CD4-positive, alpha-beta T cell treated with Interferon alpha-2 for 1 hour (primary cell): ENCODE results near the gene SLIT3.

Source experiments
- DNase-seq, 2 donors: peaks; one replicate each; pipeline ENCODE4 v3.0.0-alpha.2; 2020 to 2022

The SLIT3 gene

DNA sequence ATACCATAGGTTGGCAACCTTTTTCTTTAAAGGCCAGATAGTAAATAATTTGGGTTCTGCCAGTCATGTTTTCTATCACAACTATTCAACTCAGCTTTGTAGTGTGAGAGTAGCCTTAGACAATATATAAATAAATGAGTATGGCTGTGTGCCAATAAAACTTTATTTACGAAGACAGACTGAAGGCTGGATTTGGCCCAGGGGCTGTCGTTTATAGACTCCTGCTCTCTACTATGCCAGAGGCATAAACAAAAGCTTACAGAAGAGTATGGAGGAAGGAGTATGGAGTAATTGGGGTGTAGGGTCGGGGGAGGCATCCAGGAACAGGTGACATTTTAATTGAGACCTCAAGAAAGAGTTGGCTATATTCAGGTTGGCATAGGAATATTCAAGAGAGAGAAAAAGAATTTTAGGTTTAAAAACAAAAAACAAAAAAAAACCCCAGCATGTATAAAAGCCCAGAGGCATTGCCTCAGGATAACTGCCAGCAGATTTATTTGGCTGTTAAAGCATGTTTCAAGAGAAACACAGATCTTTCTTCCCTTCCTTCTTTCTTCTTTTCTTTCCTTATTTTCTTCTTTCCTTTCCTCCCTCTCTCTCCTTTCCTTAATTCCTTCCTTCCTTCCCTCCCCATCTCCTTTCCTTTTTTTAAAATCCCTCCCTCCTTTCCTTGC, 39.9 kb downstream of the SLIT3 start:
- no peak for DNase-seq

DNA sequence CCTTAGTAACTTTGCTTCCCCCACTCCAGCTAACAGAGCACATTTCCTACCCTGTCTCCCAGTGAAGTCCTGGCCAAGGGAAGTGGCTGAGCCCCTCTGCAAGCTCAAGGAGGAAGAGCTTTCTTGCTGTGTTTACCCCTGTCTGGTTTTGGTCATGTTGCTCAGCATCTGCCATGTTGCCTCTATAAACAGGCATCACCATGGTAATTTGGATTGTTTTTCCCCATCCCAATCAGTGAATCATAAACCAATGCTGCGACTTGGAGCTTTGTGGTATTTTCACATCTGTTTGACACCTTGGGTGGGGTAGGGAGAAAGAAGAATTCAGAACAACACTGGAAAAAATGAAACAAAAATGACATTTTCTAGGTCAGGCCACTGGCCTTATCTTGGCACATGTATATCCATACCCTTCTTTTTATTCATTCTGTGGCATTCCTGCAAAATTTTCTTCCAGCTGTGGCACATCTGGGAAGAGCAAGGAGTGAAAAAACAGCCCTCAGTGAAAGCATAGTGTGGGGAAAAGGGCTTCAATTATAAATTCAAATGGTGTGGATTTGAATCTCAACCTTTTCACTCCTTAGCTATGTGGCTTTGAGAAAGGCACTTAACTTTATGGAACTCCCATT, 42.5 kb downstream of the SLIT3 start:
- no peak for DNase-seq

DNA sequence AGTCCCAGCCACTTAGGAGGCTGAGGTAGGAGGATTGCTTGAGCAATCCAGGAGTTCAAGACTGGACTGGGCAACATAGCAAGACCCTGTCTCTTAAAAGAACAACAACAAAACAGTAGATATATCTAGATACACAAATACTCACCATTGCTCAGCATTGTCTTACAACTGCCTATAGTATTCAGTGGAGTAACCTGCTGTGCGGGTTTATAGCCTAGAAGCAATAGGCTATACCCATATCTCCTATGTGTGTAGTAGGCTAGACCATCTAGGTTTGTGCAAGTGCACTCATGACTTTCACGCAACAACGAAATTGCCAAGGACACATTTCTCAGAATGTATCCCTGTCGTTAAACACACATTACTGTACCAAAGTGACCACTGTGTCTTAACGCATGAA, 44.7 kb downstream of the SLIT3 start:
- no peak for DNase-seq

DNA sequence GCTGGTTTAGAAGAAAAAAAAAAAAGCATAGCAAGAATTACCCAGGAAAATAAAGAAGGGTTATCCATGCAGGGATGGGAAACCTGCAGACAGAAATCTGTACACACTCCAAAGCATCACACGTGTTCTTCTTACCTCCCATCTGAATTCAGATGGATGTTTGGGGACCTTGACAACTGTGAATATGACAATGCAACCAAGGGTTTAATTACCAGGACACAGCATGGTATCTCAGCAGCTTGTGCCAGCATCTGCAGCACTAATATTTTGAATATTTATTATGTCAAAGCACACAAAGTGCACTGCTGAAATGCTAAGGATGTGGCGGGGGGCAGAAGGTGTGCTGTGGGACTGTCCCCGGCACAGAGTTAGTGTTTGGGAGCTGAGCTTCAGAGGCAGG, 47.9 kb downstream of the SLIT3 start:
- DNase-seq, result no peak

DNA sequence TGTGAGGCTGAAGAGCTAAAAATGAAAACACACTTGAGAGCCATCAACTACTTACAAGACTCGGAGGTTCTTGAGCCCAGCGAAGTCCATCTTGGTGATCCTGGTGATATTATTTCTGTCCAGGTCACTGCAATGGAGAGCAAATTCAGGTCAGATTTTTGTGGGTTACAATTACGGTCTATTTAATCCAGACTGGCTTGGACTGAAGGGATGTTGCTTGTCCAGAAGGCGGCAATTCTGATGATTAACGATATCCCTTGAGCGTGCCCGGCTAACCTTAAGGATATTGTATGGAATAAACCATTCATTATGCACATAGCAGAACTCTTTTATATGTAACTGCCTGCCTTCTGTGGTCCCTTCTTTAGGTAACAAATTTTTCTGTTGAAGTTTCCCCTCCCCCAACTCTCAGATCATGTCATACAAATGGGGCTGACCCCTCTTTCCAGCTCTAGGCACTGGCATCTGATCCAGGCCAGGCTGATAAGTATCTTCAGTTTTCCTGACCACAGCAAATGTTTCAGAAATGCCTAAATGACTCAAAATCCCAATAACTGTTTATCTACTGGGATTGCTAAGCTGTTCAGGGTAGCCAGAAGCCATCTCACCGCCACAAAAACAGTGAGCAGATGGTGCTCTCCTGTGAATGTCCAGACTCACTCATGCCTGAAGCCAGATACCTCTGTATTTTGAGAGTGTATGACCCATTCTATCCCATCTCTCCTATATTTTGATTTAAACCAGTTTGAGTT, 49.4 kb downstream of the SLIT3 start:
- DNase-seq, result no peak

DNA sequence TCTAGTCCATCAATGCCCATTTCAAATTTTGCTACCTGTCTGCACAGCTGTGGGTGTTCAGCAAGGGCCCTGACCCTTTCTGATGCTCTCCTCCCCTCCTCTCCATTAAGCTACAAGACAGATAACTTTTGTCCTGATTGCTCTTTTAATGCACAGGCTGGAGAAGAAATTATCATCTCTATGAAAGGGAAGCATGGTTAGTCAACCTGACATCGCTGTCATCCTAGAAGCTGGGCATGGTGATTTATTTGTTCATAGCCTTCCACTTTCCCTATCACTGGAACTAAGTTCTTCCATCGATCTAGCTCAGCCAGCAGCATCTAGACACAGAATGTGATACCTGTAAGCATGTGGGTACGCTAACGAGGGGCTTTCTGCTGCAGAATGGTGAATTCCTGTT, 50.1 kb downstream of the SLIT3 start:
- no peak for DNase-seq

DNA sequence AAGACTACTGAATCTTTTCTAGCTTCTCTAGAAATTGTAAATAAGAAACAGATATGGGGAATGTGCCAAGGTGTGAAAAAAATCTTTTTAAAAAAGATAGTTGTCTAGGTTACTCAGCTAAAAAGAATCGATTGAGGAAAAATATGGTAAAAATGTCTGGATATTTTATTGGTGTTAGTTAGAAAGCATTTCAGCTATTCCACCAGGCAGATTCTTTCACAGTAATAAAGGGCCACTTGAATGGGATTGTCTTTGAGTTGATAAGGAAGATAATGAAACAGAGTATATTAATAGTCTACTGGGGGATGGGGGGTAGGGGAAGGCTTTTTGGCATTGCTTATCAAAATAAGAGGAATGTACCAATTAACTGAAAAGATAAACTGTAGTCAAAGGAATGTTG, 51.9 kb downstream of the SLIT3 start:
- DNase-seq, result no peak

DNA sequence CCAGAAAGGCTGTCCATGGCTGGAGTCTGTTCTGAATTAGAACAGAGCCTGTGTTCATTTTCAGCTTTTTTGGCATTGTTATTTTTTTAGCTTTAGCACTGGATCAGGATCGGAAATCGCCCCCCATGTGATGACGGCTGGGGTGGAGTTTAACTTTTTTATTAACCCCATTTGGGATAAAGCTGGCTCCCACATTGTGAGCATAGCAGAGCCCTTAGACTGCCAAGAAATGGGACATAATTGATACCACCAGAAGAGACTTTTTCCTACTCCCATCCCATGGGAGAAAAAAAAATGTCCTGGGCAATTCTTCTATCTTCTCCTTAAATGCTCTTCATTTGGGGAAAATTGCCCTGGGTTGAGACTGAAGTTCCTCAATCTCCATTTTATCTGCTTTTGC, 52.4 kb downstream of the SLIT3 start:
- DNase-seq, result no peak

DNA sequence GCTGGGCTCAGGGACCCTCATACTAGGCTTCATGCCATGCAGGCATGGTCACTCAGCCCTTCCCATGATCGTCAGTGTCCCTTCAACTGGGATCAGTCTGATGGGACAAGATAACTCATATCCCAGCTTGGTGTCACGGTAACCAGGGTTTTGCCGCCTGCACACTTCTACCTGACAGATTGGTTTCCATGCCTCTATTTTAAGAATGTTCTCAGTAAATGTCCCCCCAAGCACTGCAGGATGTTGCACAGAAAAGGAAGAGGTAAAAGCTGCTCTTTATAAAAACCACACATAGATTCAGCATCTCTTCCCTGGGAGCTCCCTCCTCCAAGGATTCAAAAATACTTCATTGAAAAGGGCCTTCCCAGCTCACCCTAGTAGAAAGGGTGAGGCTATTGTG, 56.1 kb downstream of the SLIT3 start:
- no peak for DNase-seq

DNA sequence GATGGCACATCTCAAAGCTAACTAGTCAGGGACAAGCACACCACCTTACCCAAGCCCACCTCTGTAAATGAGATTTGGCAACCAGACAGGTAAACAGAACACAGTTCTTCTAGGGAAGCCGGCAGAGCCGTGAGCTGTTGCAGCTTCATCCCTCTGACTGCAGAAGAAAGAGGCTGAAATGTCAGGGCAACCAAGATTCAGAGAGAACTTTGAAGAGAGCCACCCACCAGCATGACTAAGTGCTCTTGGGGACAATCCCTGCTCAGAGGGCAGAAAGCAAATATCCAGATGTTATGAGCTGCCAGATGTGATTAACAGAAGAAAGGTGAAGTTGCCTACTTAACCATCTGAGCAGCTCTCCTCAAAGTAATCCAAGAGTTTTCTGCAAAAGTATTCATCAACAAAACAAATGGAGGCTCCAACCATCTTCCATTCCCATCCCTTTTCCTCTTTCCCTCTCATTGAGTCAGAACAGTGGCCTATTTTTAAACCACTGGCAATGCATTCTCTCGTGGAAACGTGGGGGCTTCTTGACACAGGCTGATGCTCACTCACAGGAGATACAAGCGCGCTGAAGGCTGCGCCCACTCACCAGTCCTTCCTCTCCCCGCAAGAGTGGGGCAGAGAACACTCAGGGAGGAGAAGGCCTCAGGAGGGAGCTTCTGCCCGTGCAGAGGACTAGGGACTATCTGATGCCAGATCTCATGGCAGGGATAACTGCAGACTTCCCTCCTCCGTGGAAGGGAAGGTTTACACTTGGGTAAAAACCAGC, 57.1 kb downstream of the SLIT3 start:
- no peak for DNase-seq

DNA sequence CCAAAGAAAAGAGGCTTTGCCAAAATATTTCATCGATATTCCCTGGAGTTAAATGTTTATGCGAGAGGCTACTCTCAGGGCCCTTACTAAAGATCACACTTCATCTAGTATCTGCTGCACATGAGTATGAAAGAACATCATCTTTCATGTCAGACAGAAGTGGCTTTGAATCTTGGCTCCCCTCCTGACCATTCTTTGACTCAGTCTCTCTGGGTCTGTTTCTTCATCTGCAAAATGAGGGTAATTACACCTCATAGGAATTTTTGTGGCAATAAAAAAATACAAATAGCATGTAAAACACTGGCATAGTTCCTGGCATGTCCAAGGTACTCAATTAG, 58.1 kb downstream of the SLIT3 start:
- no peak for DNase-seq

DNA sequence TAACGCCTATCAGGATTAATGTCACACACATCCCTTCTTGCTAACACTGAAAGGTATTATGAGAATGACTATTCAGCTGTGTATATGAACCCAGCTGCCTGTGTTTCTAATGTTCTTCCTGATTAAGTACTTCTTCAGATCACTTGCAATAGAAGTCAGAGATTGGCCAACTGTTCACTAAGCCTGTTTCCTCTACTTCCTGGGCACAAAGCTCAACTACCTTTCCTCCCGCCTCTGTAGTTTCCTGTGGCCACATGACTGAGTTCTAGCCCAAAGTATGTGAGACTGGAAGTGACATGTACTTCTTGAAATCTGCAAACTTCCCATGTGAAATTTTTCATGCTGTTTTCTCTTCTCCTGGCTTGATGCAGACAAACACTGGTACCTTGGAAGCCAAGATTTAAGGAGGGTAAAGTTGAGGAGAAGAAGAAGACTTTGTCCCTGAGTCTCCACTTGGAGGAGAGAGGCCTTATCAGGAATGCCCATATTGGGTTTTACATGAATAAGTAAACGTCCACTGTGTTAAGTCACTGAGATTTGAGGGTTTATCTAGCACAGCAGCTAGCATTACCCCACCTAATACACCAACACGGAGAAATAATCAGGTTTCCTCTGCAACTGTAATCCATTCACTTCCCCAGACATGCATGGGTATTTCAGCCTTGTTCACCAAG, 58.6 kb downstream of the SLIT3 start:
- no peak for DNase-seq

DNA sequence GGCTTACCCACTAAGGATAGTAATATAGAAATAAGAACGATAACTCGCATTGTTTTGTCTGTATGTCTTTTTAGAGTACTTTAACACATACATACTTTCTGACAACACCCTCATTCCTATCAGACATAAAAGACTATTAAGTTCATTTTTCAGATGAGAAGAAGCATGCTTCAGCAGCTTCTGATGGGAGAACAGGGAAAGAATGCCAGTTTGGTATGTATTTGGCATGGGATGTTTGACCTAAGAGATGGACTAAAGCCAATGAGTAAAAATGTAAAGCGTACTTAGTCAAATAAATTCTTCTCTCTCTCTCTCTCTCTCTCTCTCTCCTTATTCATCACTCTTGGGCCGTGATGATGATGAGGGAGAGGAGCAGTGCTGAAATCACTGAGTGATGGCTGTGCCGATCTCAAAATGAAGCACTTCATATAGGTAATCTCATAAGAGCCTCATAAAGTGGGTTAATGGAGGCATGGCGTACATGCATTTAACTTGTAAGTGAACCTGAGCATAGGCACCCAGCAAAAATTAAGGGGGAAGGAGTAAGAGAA, 71.5 kb downstream of the SLIT3 start:
- no peak for DNase-seq

DNA sequence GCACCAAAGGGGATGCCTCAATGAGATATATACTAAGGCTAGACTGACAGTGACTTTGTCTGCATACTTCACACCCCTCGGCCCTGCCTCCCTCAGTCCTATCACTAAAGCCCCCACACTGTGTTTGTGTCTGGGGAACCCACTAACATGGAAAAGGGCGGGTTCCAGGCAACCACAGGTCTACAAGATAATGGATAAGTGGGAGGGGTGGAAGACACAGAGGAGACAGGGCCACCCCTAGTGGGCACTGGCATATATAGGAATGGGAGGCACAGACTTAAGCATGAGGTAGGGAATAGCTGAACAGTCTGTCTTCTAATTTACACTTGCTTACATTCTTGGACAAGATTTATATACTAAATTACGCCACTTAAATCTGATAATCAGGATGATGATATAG, 74.0 kb downstream of the SLIT3 start:
- no peak for DNase-seq

DNA sequence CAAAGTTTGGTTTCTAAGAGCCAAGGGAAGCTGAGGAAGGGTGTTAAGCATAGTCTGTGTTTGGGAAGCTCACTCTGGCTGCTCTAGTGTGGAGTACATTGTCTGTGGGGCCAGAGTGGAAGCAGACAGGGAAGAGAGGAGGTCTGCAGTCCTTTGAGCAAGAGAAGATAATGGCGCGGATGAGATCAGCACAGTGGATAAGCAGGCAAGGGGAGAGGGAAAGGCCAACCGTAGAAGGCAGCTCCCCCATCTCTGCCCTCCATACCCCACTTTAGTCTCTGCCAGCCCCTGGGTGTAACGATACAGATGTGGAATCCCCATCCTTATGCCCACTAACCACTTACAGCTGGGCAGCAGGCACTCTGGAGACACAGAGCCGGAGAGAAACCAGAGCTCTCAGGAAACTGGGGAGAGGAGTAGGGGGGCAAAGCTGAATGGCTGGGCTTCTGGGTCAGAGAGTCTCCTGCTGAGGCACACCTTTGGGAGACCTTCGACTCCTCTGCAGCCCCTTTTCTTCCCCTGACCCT, 75.0 kb downstream of the SLIT3 start:
- DNase-seq, result no peak

DNA sequence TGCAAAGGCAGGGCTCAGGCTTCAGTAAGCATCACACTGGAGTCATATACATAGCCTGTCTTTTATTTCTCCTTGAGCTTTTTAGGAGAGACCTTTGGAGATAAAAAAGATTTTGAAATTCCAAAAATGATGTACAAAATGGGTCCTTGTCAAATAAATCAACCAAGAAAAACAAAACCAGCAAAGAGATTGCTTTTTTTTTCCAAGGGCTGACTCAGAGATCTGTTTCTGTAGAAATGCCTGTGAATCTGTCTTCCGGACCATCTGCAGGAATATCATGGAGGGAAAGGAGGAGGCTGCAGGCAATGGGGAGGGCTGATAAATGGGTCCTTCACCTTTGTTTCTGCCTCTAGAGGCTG, 77.4 kb downstream of the SLIT3 start:
- DNase-seq, result no peak

DNA sequence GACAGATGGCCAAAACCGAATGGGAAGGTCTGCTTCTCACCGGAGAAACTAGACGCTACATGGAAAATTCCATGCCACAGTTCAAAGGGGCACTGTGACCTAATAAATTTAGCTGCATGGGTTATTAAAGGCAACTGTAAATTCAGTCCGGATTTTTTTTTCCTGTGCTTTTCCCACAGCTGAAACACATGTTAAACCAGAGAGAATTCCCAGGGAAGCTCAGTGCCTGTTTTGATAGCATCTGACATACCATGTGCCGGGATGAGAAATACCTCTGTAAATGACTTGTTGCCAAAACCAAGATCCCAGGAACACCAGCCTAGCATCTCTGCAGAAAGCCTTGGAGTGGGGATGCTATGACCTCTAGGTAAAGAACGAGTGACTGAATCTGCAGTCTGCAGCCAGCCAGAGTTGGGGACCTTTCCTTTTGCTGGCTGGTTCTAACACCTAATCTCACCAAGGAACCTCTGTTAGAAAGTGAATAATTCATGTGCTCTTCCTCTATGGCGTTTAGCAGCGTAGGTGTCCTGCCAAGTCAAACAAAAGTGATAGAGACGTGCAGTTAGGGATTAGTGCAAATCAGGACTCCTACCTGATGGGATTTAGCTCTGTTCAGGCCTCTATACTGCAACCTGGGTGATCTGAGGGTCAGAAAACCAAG, 77.9 kb downstream of the SLIT3 start:
- no peak for DNase-seq

DNA sequence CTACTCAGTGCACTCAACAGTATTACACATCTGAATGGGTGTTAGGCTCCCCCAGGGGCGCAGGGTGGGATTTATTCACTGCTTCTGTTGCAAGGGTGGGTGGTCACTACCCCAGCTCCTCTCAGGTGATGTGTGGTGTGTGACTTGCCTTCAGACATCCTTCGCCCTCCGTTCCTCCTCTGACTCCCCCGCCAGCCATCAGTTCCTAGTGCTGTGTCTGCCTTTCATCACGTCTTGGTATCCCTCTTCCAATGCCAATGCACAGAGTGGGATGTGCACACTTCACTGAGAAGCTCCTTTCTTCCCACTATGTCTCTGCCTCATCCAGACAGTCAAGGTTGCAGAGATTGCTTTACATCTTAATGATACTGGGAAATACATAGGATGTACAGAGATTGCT, 79.4 kb downstream of the SLIT3 start:
- DNase-seq, result no peak

DNA sequence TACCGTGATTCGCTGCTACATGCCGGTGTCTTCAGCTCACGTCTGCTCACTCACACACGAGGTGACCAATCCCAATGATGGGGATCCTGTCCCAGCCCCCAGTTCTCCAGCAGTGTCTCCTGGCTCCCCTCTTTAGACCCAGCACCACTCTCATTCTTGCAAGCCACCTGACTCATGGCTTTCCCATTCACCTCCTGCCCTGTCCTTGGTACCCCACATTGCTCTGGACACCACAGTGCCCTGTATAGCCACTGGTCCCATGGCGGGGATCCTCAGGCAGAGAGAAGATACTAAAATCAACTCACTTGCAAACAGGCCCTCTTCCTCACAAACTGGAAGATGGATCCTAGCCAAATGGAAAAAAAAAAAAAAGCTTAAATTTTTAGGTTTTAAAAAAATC, 81.0 kb downstream of the SLIT3 start:
- no peak for DNase-seq

DNA sequence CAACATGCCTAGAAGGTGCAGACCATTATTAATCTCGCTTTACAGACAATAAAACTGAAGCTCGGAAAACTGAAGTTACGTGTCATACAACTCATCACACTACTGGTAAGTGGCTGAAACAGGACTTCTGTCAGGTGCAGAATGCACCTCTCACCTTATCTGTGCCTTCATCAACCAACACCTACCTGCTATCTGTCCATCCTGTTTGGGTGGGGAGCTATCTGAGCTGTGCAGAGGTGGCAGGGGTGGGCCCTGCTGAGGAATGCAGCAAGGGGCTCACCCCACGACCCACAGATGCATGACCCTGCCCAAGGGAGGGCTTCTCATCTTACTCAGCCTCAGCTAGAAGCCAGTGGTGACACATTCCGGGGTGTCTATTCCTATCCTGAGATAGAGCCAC, 81.6 kb downstream of the SLIT3 start:
- no peak for DNase-seq

DNA sequence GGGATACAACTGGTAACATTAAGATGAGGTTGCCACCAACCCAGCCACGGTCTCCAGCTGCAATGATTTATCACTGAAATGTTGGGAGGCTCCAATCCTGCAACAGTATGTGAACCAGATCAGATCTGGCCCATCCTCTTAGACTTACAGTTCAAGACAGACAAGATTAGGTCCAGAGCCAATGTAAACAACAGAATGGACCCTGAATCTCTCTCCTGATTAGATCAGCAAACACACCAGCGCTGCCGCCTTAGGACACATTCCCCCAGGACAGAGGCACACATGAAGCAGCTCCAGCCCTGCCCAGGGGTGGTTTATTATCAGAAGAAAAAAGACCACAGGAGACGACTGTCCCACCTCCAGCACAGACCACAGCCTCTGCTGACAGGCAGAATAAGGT, 82.1 kb downstream of the SLIT3 start:
- no peak for DNase-seq

DNA sequence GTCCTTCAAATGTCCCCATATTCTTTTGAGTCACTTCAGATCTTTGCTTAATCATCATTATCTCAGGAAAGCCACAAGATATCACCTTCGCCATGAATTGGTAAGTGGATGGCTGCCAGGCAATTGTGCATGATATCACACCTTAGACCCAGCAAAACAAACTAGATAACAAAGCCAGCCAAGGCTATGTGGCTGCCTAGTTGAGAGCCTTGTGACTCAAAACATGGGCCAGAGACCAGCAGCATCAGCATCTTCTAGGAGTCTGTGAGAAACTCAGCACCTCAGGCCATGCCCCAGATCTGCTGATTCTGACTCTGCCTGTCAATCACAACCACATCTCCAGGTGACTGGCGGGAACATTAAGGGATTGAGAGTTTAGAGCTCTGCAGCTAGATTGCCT, 82.8 kb downstream of the SLIT3 start:
- no peak for DNase-seq
